Mesenteric fat pad (tissue), 1 donor: ENCODE measurements around the gene FOXB1. TPM values are rescaled to one million over a fixed set of nuclear protein-coding genes. Genes with fewer than 3 reads are reported as not detected.

ENCODE experiments used
- DNase-seq: peaks from one replicate; pipeline ENCODE4 v3.0.0-alpha.2; 2020; ENCODE audit warnings: low spot score
- total RNA-seq: library from RNA; stranded (reverse); fragmentation: NEBNext Ultra II Directional; extraction: Animal tissue kit (Norgen Biotek cat#: 25700); gene quantifications from one replicate; pipeline ENCODE4 v1.2.1, GENCODE V29; 2021
- donor health status: DM: yes; HTN: yes; CAD: no.

Gene FOXB1
- total RNA-seq, 1 donor from 2014 or later, result not detected

GRCh38 chr15:59998950-59999611 lies 5.0 kb upstream of the FOXB1 start:
- no peak for DNase-seq

DNA sequence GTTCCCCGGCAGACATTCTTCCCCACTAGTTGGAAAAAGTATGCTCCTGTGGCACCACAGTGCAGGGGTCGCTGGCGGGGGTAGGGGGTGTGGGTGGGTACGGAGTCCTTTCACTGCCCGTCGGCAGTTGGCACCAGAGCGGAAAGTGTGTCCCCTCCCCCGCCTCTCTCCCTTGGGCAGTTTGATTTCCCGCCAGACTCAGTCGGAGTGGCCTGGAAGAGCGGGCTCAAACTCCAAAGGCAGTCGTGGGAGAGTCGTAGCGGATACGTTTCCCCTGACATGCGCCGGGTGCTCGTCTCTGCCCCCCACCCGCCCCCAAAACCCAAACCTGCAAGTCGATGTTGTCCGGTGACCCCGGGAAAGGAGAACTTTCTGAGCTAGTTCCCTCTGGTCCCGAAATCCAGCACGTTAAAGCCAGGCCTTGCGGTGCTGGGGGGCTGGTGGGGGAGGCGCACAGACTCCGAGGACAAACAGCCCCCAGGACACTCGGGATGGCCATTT lies 4.4 kb upstream of the FOXB1 start:
- no peak for DNase-seq

GRCh38 chr15:60000113-60000823 lies 3.8 kb upstream of the FOXB1 start:
- DNase-seq, result no peak

DNA sequence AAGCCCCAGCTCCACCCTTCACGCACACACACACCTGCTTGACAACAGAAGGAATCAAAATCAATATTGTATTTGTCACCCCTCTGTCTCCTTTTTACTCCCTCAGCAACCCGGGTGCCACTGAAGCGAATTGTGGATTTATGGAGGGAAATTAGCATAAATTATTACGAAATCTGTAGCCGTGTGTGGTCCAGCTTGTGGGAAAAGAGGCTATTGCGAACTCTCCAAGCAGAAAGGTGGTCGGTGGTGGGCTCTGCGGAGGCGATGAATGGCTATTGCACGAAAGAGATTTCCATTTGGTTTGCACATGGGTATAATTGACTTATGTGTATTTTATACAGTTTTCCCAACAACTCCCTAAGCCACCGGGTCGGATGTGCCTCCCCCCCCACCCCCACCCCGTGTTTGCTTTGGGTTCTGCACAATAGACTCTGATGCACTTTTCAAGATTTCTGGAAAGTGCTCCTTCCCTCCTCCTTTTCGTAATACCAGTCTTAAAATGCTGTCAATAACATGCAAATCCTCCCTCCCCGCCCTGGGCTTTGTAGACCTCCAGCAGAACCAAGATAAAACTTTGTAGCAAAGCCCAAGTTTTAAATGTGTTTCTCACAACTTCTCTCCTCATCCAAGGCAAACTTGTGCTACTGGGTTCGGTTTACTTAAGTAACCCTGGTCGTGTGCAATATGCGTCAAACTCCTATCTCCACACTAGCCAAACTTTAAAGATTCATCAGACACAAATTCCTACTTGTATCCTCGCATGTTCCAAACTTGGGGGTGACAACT lies 3.1 kb upstream of the FOXB1 start:
- no peak for DNase-seq

DNA sequence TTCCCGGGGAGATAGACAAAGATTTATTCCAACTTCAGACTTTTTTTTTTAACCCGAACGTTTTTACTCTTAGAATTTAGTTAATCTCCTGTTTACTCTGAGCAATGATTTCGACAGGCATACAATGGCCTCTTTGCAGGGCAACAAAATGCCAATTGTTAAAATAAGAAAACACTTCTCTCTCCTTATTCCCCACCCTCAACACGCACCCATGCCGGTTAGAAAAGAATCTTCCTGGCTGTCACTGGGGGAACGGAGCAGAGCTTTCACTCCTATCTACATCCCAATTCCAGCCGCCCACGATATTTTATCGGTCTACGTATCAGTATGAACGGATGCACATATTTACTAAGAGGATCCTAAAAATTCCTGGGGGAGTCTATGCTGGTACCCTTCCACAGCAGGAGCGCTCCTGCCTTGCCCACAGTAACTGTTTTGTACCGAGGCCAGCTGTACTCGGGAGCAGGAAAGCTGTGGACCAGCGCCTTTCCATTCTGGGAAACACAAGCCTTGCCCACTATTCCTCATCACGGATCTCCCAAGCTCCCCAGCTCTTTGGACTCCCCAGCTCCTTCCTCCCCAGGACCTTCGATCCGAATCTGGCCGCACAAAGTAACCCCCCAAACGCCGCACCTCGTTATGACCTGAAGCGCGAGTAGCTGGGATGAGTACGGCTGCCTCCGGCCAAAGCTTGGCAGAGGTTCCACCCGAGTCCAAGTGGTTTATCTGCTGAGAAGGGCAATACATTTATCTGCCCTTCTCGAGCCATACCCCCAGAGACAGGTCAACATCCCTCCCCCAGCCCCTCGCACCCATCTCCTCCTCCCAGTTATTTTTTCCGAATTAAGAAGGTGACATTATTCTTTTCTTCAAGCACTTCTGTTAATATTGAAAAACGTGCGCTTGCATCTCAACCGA lies 2.2 kb upstream of the FOXB1 start:
- DNase-seq, result no peak

DNA sequence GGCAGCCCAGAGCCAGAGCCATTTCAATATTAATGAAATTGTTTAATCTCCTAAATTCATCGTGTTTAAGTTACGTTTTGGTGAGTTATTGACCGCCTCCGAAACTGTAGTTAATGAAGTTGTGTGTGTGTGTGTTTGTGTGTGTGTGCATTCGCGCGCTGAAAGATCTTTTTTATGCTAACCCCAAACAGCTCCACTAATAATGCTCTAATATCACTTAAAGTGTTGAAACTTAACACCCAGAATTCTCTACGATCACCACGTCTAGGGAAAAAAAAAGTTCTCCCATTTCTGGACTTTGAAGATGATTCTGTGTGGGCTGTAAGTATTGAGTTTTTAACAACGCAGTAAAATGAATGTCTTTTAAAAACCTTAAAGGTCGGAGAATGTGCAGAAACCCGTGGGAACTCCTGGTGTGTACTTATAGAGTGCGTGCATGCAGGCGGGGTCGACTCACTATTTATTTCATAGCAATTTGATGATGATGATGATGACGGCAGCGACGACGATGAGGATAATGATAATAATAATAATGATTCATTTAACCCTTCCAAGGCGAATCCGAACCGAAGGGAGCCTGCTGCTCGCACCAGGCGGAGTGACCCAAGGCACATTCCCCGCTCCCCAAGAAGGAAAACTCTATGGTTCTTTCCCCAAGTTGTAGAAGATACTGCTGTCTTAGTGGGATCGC lies 1.4 kb upstream of the FOXB1 start:
- no peak for DNase-seq

GRCh38 chr15:60003243-60004008 lies 685 bp upstream of the FOXB1 start:
- no peak for DNase-seq

GRCh38 chr15:60004846-60005351 lies 788 bp downstream of the FOXB1 start:
- DNase-seq, result no peak

GRCh38 chr15:60005352-60006202 lies 1.5 kb downstream of the FOXB1 start:
- DNase-seq, result no peak

- DNase-seq, result no peak
These were observed 2.2 kb downstream of the FOXB1 start for GRCh38 chr15:60006203-60006862.

DNA sequence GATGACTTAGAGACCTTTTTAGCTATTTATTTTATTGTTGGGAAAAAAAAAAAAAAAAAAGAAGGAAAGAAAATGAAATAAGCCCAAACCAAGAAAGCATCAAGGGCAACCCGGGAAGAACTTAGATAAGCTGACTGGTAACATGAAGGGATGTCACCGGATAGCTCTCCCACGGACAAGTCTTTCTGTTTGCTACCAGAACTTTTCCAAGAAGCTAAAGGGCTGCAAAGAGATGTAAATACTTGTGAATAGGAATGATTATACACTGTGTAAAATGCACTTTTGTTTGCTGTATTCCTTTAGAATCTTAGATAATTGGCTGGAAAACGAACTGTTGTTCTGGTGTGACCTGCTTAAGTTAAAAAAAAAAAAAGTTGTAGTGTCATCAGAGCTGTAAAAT lies 2.8 kb downstream of the FOXB1 start:
- DNase-seq, result no peak

DNA sequence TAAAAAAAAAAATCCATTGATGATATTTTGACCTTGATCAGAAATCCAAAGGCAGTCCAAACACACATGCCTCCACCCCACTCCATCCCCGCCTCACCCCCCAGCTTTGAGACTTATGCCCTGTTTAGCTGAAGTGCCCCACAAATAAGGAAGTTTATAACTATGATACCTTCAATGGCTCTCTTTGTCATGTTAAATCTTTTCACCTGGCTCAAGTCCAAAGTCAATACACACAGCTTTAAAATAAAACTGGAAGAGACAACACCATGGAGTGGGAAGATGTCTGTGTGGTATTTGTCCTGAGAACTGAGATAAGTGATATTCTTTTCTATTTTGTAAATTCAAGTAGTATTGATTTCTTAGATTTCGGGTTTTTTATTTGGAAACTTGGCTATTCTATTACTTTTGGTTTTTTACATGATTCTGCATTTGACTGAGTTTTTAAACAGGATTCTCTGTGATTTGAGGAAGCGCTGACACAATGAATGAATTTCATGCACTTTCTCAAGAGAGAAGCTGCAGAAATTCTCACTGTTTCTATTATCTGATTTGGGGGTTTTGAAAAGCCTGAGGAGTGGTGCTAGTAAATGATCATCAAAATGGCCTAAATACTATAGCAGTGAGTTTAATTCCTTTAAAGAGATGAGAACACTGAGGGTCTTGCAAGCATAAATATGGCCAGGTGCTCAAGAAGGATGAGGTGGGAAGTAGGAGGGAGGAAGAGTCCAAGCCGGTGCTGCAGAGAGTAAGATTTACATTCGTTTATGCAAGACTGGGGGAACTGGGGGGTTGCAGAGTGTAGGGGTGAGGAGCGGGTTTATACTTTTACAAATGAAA lies 5.2 kb downstream of the FOXB1 start:
- DNase-seq, result no peak

- DNase-seq, result no peak
These were observed 6.0 kb downstream of the FOXB1 start for GRCh38 chr15:60009980-60010732.

DNA sequence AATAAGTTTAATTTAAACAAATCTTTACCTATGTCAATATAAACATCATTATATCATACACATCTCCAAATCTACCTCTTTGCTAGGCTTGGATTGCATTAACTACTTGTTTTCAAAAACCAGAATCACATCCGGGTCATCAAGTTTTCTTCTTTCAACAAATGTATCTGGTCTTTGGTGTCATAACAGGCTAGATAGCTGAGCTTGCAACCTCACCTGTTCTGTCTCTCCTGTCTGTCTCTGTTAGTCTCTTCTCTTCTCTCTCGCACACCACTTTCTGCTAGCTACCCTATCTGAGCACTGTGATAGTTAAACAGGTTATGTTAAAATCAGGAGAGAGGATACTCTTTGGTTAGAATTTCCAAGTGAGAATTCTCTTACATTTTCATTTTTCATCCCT lies 6.7 kb downstream of the FOXB1 start:
- DNase-seq, result no peak

- DNase-seq, result no peak
These were observed 8.6 kb downstream of the FOXB1 start for GRCh38 chr15:60012695-60013094.
